Panc1 (cell line): ENCODE measurements around the gene POU5F2.

ENCODE experiments used
- CTCF ChIP-seq: fragments of 450-650 bp; IDR thresholded peaks from 2 replicates; pipeline ENCODE4 v1.5.1; 2017; ENCODE audit warnings: mild to moderate bottlenecking
- POLR2AphosphoS5 ChIP-seq: IDR thresholded peaks from 2 replicates; pipeline ENCODE4 v1.6.1; 2012; ENCODE audit warnings: mild to moderate bottlenecking, low read depth, low read length, moderate library complexity
- SIN3A ChIP-seq: IDR thresholded peaks from 2 replicates; pipeline ENCODE4 v1.6.1; 2012; ENCODE audit warnings: low read depth, mild to moderate bottlenecking, low read length, moderate library complexity, borderline replicate concordance; ENCODE audit not compliant: insufficient read depth

DNA sequence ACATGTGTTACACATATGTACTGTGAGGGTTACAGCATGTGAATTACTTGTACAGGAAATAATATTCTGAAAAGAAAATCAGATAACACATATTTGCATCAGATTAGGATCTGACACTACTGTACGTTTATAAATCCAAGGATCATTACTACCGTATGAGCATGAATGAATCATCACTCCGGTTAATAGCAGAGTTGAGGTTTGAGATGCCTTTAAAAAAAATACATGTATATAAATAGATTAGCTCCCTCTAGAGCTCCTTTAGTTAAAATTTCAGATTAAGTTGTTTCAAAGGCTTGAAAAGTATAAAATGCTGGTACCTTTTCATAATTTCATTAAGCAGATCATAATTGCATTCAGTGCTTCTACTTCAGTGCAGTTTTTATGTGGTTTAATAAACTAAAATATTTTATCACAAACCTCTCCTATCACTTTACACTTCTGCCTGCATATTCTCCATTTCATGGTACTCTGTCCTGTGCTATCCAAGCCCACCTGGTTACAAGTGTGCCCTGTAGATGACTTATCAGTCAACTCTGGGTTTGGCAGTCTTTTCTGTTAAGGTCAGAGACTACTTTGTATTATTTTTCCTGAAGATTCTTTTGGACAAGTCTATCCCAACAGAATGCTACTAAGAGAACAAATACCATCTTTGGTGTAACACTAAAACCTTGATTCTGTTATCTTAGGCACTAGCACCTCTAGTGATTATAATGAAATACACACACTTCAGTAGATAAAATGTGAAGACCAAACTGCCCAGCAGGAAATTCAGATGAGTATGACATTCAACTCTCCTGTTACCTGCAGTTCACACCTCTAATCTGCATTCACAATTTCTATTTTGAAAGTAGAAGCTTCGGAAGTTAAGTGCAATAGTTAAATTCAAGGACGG is 48.0 kb upstream of the POU5F2 start:
- TF ChIP-seq CTCF (peak; percentile 11; the same call in 1 of the 2 replicates), POLR2AphosphoS5 (no peak), SIN3A (no peak)
